GM21576 (cell line): ENCODE results near the gene UGT1A10.
"Not testable (repeated sequence)": the region's sequence is repeated elsewhere in the genome, so short reads cannot be mapped to it uniquely, and the experiment has no call there.

Source experiments
- ATAC-seq: cut with Tn5 transposase; IDR thresholded peaks from one replicate; pipeline ENCODE4 v1.9.1; 2021; ENCODE audit warnings: mild to moderate bottlenecking, moderate library complexity; ENCODE audit not compliant: unreplicated experiment

Gene UGT1A10

GRCh38 chr2:233736868-233737653 is 100.8 kb downstream of the UGT1A10 start:
- not testable (repeated sequence) for ATAC-seq

GRCh38 chr2:233740870-233741269 is 104.6 kb downstream of the UGT1A10 start:
- no peak for ATAC-seq

GRCh38 chr2:233743464-233744259 is 107.4 kb downstream of the UGT1A10 start:
- no peak for ATAC-seq

- ATAC-seq, result no peak
These were observed 109.0 kb downstream of the UGT1A10 start for GRCh38 chr2:233745073-233745755.

GRCh38 chr2:233745838-233746237 is 109.6 kb downstream of the UGT1A10 start:
- ATAC-seq, result not testable (repeated sequence)

- ATAC-seq, result no peak
These were observed 110.4 kb downstream of the UGT1A10 start for GRCh38 chr2:233746475-233747282.

GRCh38 chr2:233747283-233747544 is 111.0 kb downstream of the UGT1A10 start:
- ATAC-seq, result no peak

GRCh38 chr2:233750689-233751088 is 114.4 kb downstream of the UGT1A10 start:
- not testable (repeated sequence) for ATAC-seq

- not testable (repeated sequence) for ATAC-seq
These were observed 115.2 kb downstream of the UGT1A10 start for GRCh38 chr2:233751212-233752009.

- no peak for ATAC-seq
These were observed 118.8 kb downstream of the UGT1A10 start for GRCh38 chr2:233754872-233755611.

- no peak for ATAC-seq
These were observed 120.3 kb downstream of the UGT1A10 start for GRCh38 chr2:233756429-233757081.

GRCh38 chr2:233758141-233758540 is 121.9 kb downstream of the UGT1A10 start:
- ATAC-seq, result no peak

- no peak for ATAC-seq
These were observed 122.6 kb downstream of the UGT1A10 start for GRCh38 chr2:233758849-233759248.

GRCh38 chr2:233760043-233760442 is 123.8 kb downstream of the UGT1A10 start, which contains the start of gene UGT1A1:
Gene UGT1A1, plus strand, starts transcription at chr2:233760270. Its CDS starts 18 bp downstream, at chr2:233760288.
- no peak for ATAC-seq

GRCh38 chr2:233761040-233761769 is 125.0 kb downstream of the UGT1A10 start:
- no peak for ATAC-seq

GRCh38 chr2:233764264-233764663 is 128.0 kb downstream of the UGT1A10 start:
- ATAC-seq, result no peak

GRCh38 chr2:233764761-233765160 is 128.5 kb downstream of the UGT1A10 start:
- no peak for ATAC-seq

- ATAC-seq, result no peak
These were observed 130.2 kb downstream of the UGT1A10 start for GRCh38 chr2:233766416-233766815.
